NCI-H82 treated with DMSO at 0.1 percent for 48 hours (cell line): ENCODE measurements around the gene SNAP29.
"Not testable (repeated sequence)": the region's sequence is repeated elsewhere in the genome, so short reads cannot be mapped to it uniquely, and the experiment has no call there.

ENCODE experiments used
- DNase-seq: peaks from one replicate; lab custom pipeline; 2025; ENCODE audit not compliant: unreplicated experiment; lab: John Stamatoyannopoulos, UW

Gene SNAP29

DNA sequence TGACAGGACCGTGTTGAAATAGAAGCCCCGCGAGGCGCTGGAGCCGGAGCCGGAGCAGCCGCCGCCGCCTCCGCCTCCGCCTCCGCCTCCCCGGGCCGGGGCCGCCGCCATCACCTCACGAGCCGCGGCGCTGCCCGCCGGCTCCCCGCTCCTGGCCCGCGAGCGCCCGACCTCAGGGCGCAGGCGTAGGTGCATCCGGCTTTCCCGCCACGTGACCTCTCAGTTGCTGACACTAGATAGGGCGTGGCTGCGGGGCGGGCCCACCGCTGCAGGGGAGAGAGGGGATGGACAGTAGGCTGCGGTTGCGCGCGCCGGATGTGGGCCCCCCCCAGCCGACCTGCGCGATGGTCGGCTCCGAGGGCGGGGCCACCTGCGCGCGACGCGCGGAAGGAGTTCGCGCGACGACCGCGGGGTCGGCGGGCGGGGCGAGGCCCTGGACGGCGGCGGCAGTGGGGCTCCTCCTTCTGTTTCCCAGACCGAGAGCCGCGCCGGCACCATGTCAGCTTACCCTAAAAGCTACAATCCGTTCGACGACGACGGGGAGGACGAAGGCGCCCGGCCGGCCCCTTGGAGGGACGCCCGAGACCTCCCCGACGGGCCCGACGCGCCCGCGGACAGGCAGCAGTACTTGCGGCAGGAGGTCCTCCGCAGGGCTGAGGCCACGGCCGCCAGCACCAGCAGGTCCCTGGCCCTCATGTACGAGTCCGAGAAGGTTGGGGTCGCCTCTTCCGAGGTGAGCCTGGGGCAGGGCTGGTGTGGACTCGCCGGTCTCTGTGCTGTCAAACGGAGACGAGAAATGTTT, at the start of gene SNAP29, which contains the start of gene PI4KA:
SNAP29 (plus strand) TSS at position 393 of the 802 bp plus-strand sequence; CDS start at position 497, 104 bp downstream.
PI4KA (minus strand) TSS at position 197 of the 802 bp plus-strand sequence; CDS start at position 111, 86 bp downstream.
- peak; percentile 88 for DNase-seq

DNA sequence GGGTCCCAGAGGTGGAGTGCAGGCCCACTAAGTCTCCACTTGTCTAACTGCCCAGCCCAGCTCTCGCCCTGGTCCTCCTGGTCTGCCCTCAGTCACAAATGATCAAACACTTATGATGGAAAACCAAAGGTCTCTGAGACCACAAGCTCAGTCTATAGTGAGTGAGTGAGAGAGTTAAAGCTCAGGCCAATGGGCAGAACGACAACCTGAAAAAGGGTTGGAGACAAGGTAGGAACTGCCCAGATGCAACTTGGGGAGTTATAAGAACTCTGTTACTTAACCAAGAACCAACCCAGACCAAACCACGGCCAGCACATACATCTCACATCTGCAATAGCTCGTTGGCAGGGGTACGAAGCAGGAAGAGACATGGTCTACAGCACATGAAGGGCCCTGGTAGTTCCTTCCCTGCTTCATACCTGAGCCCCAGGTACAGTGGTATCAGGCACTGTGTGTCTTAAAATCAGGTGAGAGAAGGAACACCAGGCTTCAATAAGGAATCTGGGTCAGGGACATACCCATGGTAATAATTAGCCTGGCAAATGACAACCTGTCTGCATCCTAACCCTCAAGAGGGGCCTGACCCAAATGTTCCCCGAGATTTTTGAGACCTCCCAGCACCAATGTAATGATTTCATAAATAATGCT, 49.1 kb upstream of the SNAP29 start:
- DNase-seq, result no peak

DNA sequence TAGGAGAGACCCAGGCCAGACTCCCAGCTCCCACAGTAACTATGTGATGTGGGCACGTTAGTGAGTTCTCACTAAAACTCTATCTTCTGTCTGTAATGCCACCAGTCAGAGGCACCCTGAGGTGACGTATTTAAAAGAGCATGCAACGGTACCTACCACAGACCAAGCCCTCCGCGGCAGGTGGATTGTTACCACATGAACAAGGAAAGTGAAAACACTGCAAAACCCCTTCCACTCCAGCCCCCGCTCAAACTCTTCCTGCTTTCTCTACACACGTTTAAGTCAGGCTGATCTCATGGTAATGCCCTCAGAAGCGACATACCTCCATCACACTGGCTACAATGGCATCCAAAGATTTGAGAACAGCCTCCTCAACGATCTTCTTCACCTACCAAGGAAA, 48.2 kb upstream of the SNAP29 start:
- DNase-seq, result no peak

GRCh38 chr22:20811171-20811570, 47.6 kb upstream of the SNAP29 start:
- DNase-seq, result no peak

DNA sequence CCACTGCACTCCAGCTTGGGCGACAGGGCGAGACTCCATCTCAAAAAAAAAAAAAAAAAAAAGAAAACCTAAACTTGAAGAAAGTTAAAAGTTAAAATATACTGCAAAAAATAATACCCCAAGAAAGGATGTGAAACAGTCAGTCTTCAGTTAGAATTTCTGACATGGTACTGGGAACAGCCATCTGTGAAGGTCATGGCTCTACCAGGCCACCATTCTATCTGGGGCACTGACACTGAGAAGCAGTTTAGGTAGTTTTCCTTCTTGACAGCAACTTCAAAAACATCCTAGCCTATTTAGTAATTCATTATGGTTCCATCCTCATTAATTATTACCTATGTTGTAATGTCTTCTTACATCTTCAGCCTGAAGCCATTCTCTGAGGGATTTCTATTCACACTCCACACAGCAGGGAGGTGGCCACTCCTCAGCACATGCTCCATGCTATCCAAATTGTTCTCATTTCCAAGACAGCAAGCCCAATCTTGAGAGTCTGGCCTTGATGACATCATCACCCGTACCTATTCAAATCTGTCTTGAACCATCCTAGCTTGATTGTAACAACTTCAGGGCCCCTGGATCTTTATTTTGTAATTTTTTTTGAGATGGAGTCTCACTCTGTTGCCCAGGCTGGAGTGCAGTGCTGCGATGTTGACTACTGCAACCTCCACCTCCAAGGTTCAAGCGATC, 46.7 kb upstream of the SNAP29 start:
- no peak for DNase-seq

DNA sequence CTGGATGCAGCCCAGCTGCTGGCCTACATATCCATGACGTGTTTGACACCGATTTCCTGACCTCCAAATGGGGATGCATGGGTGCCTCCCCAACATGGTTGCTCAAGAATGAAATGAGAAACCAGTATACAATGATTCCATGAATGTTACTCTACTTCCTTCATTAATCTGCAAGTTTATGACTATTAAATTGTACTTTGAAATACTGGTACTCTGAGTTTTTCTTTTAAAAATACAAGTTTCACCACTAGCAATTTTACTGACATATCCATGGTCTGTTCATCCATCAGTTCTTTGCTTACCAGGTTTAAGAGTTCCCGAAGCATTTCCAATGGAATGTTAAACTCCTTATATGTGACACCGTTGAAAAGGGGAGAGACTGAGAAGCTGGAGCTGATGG, 45.8 kb upstream of the SNAP29 start:
- no peak for DNase-seq

GRCh38 chr22:20814221-20814808, 44.5 kb upstream of the SNAP29 start:
- DNase-seq, result no peak

GRCh38 chr22:20815477-20816050, 43.2 kb upstream of the SNAP29 start:
- DNase-seq, result no peak

- no peak for DNase-seq
These were observed 42.2 kb upstream of the SNAP29 start for GRCh38 chr22:20816559-20816958.

DNA sequence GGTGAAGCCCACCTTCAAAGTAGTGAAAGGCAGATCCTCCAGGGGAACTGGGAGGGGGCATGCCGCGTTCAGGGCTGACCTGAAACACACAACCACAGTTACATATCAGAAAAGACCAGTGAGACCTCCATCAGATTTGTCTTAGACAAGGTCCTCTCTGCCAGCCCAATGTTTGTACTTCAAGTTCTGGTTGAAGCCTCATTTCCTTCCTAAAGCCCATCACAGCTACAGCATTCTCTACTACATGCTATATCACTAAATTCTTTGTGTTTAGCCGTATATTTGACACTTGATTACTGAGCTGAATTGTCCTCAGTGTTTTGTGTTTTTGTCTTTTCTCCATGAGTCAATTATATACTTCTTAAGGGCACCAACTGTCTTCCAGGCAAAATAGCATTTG, 40.3 kb upstream of the SNAP29 start:
- DNase-seq, result no peak

DNA sequence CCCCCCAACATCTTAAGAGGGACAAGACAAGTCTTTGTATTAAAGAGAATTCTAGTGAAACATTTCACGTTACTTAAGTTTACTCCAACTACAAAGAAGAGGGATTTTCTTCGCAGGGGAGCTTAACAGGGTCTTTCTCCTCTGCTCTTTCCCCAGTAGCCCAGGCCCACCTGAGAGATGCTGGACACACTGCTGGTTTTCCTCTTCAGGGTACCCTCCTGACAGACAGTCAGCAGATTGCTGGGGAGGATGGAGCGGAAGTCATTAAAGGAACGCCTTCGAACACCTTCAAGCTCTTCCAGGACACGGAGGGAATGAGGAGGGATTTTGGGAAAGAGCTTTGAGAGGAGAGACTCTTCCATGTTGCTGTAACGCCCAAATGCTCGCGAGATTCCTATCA, 39.3 kb upstream of the SNAP29 start:
- DNase-seq, result no peak

DNA sequence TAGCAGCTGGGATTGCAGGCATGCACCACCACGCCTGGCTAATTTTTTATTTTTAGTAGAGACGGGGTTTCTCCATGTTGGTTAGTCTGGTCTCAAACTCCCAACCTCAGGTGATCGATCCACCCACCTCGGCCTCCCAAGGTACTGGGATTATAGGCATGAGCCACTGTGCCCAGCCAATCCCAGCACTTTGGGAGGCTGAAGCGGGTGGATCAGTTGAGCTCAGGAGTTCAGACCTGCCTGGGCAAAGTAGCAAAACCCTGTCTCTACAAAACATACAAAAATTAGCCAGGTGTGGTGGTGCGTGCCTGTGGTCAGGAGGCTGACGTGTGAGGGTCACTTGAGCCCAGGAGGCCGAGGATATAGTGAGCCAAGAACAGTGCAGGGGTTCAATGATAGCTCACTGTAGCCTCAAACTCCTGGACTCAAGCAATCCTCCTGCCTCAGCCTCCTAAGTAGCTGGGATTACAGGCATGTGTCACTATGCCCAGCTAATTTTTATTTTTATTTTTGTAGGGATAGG, 37.0 kb upstream of the SNAP29 start:
- not testable (repeated sequence) for DNase-seq

- no peak for DNase-seq
These were observed 36.6 kb upstream of the SNAP29 start for GRCh38 chr22:20822240-20822639.

DNA sequence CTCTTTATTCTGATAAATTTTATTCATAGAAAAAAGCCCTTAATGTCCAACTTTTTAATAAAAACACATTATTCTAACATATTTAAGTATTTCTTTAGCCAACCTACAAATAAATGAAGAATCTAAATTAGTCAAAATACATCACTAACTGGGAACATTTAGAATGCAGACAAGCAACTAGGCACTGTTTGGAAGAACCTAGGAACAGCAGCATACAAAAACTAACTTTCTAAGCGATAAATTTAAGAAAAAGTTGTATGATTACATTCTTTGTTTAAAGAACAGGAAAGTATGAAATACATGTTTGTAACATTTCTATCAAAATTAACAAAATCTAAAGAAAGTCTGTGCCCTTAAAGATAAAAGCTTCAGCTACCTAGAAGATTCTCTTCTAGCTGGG, 35.5 kb upstream of the SNAP29 start:
- DNase-seq, result no peak

DNA sequence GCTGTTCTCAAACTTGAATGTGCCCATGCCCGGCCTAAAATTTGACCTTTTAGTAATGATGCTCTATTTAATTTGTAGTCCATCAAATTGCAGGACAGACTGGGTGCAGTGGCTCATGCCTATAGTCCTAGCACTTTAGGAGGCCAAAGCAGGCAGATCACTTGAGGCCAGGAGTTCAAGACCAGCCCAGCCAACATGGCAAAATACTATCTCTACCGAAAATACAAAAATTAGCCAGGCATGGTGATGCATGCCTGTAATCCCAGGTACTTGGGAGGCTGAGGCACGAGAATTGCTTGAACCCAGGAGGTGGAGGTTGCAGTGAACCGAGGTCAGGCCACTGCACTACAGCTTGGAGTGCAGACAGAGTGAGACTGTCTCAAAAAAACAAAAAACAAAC, 33.6 kb upstream of the SNAP29 start:
- DNase-seq, result not testable (repeated sequence)

DNA sequence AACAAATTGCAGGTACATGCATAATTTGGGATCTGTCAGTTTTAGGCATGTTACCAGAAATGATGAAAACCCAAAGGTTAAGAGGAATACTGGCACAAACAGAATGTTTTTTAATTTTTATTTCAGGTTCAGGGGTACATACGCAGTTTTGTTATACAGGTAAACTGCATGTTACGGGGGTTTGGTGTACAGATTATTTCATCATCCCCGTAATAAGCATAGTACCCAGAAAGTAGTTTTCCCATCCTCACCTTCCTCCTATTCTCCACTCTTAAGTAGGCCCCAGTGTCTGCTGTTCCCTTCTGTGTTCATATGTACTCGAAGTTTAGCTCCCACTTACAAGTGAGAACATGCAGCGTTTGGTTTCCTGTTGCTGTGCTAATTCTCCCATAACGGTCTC, 33.2 kb upstream of the SNAP29 start:
- DNase-seq, result no peak

DNA sequence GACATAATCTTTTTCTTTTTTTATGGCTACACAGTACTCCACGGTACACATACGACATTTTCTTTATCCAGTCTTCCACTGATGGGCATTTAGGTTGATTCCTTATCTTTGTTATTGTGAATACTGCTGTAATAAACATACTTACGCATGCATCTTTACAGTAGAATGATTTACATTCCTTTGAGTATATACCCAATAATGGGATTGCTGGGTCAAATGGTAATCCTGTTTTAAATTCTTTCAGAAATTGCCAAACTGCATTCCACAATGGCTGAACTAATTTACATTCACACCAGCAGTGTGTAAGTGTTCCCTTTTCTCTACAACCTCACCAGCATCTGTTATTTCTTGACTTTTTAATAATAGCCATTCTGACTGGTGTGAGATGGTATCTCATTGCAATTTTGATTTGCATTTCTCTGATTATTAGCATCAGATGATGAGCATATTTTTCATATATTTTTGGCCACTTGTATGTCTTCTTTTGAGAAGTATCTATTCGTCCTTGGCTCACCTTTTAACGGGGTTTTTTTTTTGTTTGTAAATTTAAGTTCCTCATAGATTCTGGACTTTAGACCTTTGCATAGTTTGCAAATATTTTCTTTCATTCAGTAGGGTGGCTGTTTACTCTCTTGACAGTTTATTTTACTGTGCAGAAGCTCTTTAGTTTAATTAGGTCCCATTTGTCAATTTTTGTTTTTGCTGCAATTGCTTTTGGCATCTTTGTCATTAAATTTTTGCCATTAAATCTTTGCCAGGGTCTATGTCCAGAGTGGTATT, 32.2 kb upstream of the SNAP29 start:
- DNase-seq, result not testable (repeated sequence)

DNA sequence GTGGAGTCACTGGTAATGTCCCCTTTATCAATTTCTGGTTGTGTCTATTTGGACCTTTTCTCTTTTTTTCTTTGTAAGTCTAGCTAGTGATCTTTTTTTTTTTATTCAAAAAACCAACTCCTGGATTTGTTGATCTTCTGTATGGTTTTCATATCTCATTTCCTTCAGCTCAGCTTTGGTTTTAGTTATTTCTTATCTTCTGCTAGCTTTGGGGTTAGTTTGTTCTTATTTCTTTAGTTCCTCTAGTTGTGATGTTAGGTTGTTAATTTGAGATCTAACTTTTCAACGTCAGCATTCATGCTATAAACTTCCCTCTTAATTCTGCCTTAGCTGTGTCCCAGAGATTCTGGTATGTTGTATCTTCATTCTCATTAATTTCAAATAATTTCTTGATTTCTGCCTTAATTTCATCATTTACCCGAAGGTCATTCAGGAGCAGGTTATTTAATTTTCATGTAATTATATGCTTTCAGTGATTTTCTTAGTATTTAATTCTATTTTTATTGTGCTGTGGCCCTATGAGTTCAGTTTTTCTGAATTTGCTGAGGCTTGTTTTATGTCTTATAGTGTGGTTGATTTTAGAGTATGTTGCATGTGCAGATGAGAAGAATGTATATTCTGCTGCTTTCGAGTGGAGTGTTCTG, 29.2 kb upstream of the SNAP29 start:
- no peak for DNase-seq

DNA sequence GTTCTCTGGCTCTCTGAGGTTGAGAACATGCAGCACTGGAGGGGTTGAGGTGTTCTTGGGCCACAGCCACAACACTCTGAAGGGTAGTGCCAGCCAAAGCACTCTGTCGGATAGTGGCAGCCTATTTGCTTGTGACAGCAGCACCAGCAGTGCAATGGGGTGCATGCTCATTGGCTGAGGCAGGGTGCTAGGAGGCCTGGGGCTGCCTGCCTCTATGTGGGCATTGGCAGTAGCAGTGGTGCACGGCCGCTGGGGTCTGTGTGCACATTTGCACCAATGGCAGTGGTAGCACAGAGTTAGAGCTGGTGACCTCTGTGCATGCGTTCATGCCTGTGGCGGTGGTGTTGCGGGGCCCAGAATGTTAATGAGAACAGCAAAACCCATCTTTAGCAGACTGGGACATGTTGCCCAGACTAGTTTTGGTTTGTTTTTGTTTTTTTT, 25.6 kb upstream of the SNAP29 start:
- no peak for DNase-seq

DNA sequence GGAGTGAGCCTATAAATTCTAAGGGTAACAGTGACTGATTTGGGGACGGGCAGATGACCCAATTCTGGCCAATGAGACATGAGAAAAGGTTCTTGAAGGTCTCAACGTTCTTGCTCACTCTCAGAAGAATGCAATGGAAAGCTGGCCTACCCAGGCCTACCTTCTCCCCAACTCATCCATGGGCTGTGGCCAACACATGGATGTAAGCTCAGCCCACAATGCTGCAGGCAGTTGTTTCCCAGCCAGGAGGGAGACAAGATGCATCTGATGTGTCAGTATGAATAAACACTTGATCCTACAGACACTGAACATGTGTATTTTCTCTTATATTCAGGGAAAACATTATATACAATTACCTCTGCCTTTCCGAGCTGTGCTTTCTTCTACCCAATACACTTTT, 24.6 kb upstream of the SNAP29 start:
- no peak for DNase-seq
